Endothelial cell (in vitro differentiated cells): Measurements from ENCODE around the gene DGLUCY. TPM values are rescaled to one million over a fixed set of nuclear protein-coding genes. Genes with fewer than 3 reads are reported as not detected.
"Not testable (repeated sequence)": the region's sequence is repeated elsewhere in the genome, so short reads cannot be mapped to it uniquely, and the experiment has no call there.

Experiments used
- DNase-seq: peaks from one replicate; pipeline ENCODE4 v3.0.0; 2021; ENCODE audit warnings: low spot score
- H3K27ac Mint-ChIP-seq: one replicate; pipeline ENCODE4 v1.8.0; 2021; ENCODE audit warnings: mixed read lengths, inconsistent platforms; ENCODE audit not compliant: unreplicated experiment
- H3K27me3 Mint-ChIP-seq: one replicate; pipeline ENCODE4 v1.8.0; 2021; ENCODE audit warnings: mild to moderate bottlenecking, moderate library complexity, mixed read lengths, inconsistent platforms; ENCODE audit not compliant: unreplicated experiment
- H3K36me3 Mint-ChIP-seq: one replicate; pipeline ENCODE4 v1.8.0; 2021; ENCODE audit warnings: mild to moderate bottlenecking, low read depth, mixed read lengths, inconsistent platforms; ENCODE audit not compliant: unreplicated experiment
- H3K4me1 Mint-ChIP-seq: one replicate; pipeline ENCODE4 v1.8.0; 2021; ENCODE audit warnings: mild to moderate bottlenecking, mixed read lengths, inconsistent platforms; ENCODE audit not compliant: unreplicated experiment
- H3K4me3 Mint-ChIP-seq: one replicate; pipeline ENCODE4 v1.8.0; 2021; ENCODE audit warnings: mild to moderate bottlenecking, mixed read lengths, inconsistent platforms; ENCODE audit not compliant: unreplicated experiment
- H3K9me3 Mint-ChIP-seq: one replicate; pipeline ENCODE4 v1.8.0; 2021; ENCODE audit warnings: mixed read lengths, inconsistent platforms; ENCODE audit not compliant: unreplicated experiment
- CTCF ChIP-seq: fragments of 200-600 bp; sonication (generic); IDR thresholded peaks from one replicate; pipeline ENCODE4 v1.5.0; 2021; ENCODE audit warnings: antibody characterized with exemption; ENCODE audit not compliant: unreplicated experiment
- total RNA-seq: library from RNA; stranded (reverse); fragmentation: NEBNext Ultra II Directional; extraction: Animal tissue kit (Norgen Biotek cat#: 25700); gene quantifications from one replicate; pipeline ENCODE4 v1.2.1, GENCODE V29; 2021; ENCODE audit not compliant: unreplicated experiment

Gene DGLUCY
- total RNA-seq, 1 donor from 2014 or later = 65.1 TPM

- H3K36me3 Mint-ChIP-seq = peaks cover 3% of the 10 kb centered on the region
- DNase-seq = no peak
- H3K4me1 Mint-ChIP-seq = peaks cover 4% of the 10 kb centered on the region
- no peak overlapping the region for H3K4me3 Mint-ChIP-seq
- no peaks in the 10 kb centered on the region for H3K9me3 Mint-ChIP-seq
- TF ChIP-seq CTCF = no peak
- peaks cover 3% of the 10 kb centered on the region for H3K27me3 Mint-ChIP-seq
- no peak overlapping the region for H3K27ac Mint-ChIP-seq
Observed at GRCh38 chr14:91088585-91089235, 25.2 kb upstream of the DGLUCY start.

- peaks cover 2% of the 10 kb centered on the region for H3K27me3 Mint-ChIP-seq
- no peak for DNase-seq
- no peak overlapping the region for H3K4me3 Mint-ChIP-seq
- no peak for TF ChIP-seq CTCF
- H3K9me3 Mint-ChIP-seq = no peaks in the 10 kb centered on the region
- H3K4me1 Mint-ChIP-seq = peaks cover 4% of the 10 kb centered on the region
- no peak overlapping the region for H3K27ac Mint-ChIP-seq
- H3K36me3 Mint-ChIP-seq = peaks cover 3% of the 10 kb centered on the region
Observed at GRCh38 chr14:91089958-91090535, 23.8 kb upstream of the DGLUCY start.

GRCh38 chr14:91090743-91091142 lies 23.1 kb upstream of the DGLUCY start:
- no peaks in the 10 kb centered on the region for H3K9me3 Mint-ChIP-seq
- H3K27ac Mint-ChIP-seq = no peak overlapping the region
- no peak for DNase-seq
- H3K4me1 Mint-ChIP-seq = peaks cover 4% of the 10 kb centered on the region
- peaks cover 2% of the 10 kb centered on the region for H3K27me3 Mint-ChIP-seq
- no peak overlapping the region for H3K4me3 Mint-ChIP-seq
- H3K36me3 Mint-ChIP-seq = no peaks in the 10 kb centered on the region
- TF ChIP-seq CTCF = no peak

GRCh38 chr14:91092073-91092472 lies 21.8 kb upstream of the DGLUCY start:
- Mint-ChIP-seq H3K36me3 (no peaks in the 10 kb centered on the region), H3K4me3 (no peak overlapping the region), H3K9me3 (no peaks in the 10 kb centered on the region), H3K4me1 (peaks cover 4% of the 10 kb centered on the region), H3K27ac (no peak overlapping the region), H3K27me3 (peaks cover 2% of the 10 kb centered on the region)
- DNase-seq = no peak
- no peak for TF ChIP-seq CTCF

- not testable (repeated sequence) for H3K4me1 Mint-ChIP-seq, H3K27me3 Mint-ChIP-seq, H3K4me3 Mint-ChIP-seq, DNase-seq, H3K27ac Mint-ChIP-seq, H3K36me3 Mint-ChIP-seq, H3K9me3 Mint-ChIP-seq
Observed at GRCh38 chr14:91093743-91094472, 20.0 kb upstream of the DGLUCY start.
